ENCODE results near the gene ASGR1.

GRCh38 chr17:7156342-7156940 is 22.7 kb downstream of the ASGR1 start:
- TF ChIP-seq CTCF (IDR thresholded peaks at IDR 0.05 in 8 of 11, conservative IDR thresholded peaks at IDR 0.05 in 3 of 11), result no peak
- TF ChIP-seq POLR2AphosphoS5 (IDR thresholded peaks at IDR 0.05), result no peak
- no peak for TF ChIP-seq POLR2A (IDR thresholded peaks at IDR 0.05)

Measured in spleen (tissue), 7 donors.